GM18519 (cell line): ENCODE results near the gene CHRNG.
"Not testable (repeated sequence)": the region's sequence is repeated elsewhere in the genome, so short reads cannot be mapped to it uniquely, and the experiment has no call there.

Source experiments
- ATAC-seq: cut with Tn5 transposase; IDR thresholded peaks from one replicate; pipeline ENCODE4 v1.9.1; 2021; ENCODE audit warnings: mild to moderate bottlenecking, moderate library complexity; ENCODE audit not compliant: unreplicated experiment, low FRiP score

Gene CHRNG

GRCh38 chr2:232542715-232543467 is 3.4 kb downstream of the CHRNG start:
- no peak for ATAC-seq

- no peak for ATAC-seq
Measured at GRCh38 chr2:232543491-232543890, 4.0 kb downstream of the CHRNG start.

DNA sequence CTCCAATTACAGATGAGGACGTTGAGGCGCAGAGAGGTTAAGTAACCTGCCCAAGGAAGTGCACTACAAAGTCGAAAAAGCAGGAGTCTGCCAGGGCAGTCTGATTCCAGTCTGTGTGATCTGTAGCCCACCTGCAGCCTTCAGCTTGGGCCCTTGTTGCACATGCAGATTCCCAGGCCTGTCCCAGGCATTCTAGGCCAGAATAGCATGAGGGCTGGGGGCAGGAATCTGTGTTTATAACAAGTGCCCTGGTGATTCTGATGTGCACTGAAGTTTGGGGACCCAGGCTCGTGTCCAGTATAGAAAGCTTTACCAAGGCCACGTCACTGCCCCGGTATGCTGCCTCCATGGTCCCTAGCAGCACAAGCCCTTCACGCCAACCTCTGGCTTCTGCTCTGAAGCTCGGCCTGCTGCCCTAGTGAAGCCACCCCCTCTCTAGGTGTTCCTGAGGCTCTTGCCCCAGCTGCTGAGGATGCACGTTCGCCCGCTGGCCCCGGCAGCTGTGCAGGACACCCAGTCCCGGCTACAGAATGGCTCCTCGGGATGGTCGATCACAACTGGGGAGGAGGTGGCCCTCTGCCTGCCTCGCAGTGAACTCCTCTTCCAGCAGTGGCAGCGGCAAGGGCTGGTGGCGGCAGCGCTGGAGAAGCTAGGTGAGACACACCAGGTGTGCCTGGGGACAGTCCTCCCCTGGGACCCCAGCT is 4.6 kb downstream of the CHRNG start:
- ATAC-seq, result no peak

DNA sequence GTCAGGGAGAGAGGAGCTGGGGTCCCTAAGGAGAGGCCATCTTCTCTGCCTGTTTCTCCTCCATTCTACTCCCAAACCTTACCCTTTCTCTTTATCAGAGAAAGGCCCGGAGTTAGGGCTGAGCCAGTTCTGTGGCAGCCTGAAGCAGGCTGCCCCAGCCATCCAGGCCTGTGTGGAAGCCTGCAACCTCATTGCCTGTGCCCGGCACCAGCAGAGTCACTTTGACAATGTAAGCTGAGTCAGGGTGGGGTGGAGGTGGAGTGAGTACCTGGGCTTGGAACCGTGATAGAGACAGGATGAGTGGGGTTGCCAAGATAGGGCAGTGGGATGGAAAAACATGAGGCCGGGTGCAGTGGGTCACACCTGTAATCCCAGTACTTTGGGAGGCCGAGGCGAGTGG is 5.2 kb downstream of the CHRNG start:
- no peak for ATAC-seq

GRCh38 chr2:232545511-232546375 is 6.3 kb downstream of the CHRNG start:
- no peak for ATAC-seq

DNA sequence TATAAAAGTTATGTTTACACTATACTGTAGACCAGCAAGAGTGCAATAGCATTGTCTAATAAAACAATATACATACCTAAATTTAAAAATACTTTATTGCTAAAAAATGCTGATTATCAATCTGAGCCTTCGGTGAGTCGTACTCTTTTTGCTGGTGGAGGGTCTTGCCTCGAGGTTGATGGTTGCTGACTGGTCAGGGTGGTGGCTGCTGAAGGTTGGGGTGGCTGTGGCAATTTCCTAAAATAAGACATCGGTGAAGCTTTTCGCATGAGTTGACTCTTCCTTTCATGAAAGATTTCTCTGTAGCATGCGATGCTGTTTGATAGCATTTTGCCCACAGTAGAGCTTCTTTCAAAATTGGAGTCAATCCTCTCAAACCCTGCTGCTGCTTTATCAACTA is 8.5 kb downstream of the CHRNG start:
- no peak for ATAC-seq

- no peak for ATAC-seq
Measured at GRCh38 chr2:232549655-232550353, 10.3 kb downstream of the CHRNG start.

- ATAC-seq, result peak; percentile 91
Measured at GRCh38 chr2:232550354-232551249, 11.1 kb downstream of the CHRNG start, which contains the start of the genes EIF4E2 and TIGD1. Gene EIF4E2 (plus strand): TSS chr2:232550689. CDS start chr2:232550725, 36 bp downstream. Gene TIGD1 (minus strand): TSS chr2:232550557. CDS start chr2:232549882, 675 bp downstream.

DNA sequence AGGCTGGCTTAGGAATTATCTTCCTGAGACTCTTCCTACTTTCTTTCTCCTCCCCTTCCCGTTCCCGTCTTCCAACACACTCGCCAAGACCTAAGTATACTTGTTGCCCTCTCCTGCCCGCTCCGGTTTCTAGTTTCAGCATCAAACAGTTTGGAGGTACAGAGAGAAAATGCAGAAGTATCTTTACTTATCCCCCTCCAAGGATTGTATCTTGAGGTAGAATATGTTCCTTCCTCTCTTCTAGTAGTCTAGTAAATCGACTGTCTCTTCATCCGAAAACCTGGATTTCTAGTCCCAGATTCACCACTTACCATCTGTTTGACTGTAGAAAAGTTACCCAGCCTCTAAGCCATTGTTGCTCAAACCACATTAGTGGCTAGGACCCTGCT is 11.8 kb downstream of the CHRNG start:
- ATAC-seq, result no peak

GRCh38 chr2:232551776-232552175 is 12.3 kb downstream of the CHRNG start:
- no peak for ATAC-seq

DNA sequence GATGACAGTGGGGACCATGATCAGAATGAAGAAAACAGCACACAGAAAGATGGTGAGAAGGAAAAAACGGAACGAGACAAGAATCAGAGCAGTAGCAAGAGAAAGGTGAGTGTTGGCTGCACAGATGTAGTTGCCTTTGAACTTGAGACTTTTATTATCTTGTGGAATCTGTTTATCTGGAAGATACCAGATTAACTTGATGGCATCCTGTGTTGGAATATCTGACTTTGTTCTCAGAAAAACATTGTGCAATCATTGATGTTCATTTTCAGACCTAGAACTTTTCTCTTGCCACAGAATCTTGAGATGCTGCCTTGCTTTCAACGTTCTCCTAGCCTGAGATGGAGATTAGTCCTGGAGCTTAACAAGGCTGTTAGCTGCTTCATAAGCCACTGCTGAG is 16.9 kb downstream of the CHRNG start:
- ATAC-seq, result no peak

DNA sequence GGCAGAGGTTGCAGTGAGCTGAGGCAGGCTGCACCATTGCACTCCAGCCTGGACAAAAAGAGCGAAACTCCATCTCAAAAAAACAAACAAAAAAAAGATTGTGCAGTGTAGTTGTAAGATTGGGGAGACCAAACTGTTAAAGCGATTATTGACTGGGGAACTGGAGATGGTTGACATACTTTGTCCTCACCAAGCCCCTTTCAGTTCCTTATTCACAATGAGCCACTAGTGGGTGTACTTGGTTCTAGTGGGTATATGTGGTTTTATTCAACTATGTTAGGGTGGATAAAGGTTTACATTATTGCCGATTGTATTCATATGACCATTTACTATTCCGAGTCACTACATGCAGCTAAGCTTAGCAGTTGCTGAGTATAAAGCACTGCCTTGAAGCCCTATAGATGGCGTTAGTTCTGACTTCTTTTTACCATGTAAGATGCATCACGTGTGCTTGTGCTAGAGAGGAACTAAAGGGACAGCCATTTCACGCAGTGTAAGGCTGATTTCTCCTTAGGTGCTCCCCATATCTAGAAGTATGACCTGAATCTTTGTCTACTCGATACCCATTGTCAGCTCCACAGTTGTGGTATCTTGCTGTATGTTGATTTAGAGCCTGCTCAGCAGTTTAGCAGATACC is 23.1 kb downstream of the CHRNG start:
- ATAC-seq, result no peak

- no peak for ATAC-seq
Measured at GRCh38 chr2:232563580-232563979, 24.1 kb downstream of the CHRNG start.

- ATAC-seq, result no peak
Measured at GRCh38 chr2:232567721-232568120, 28.2 kb downstream of the CHRNG start.

DNA sequence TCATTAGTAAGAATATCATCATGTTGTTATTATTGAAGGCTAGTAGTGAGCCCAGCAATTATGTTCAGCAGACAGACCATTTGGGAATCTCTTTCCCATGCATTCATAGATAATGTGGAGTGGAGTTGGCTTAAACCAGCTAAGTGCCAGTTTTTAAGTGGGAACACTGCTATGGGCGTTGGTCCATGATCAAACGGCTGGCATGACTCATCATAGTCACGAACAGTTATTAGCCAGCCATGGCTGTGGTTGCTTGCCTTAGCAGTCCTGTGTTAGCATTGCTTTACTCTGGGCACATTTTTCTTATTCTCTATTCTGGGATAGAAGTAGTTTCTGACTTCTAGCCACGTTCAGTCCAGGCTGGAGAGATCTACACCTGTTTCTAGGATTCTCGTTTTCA is 28.7 kb downstream of the CHRNG start:
- ATAC-seq, result no peak

DNA sequence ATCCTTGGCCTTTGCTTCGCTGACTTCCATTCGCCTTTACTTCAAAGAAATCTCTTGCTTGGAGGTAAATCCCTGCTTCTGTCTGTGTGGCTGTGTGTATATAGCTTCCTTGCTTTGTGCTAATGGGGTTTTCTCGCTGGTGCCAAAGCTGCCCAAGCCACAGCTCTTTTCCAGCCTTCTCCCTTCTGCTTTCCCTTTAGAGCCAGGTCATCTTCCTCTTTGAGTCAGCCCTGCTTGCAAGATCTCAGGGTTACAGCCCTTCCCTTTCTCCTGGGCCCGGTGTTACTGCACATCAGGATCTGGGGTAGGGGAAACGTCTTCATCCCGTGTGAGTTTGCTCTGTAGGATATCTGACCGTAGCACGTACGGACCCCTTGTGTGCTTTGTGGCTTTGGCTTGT is 30.0 kb downstream of the CHRNG start:
- no peak for ATAC-seq

- not testable (repeated sequence) for ATAC-seq
Measured at GRCh38 chr2:232570481-232570880, 31.0 kb downstream of the CHRNG start.

DNA sequence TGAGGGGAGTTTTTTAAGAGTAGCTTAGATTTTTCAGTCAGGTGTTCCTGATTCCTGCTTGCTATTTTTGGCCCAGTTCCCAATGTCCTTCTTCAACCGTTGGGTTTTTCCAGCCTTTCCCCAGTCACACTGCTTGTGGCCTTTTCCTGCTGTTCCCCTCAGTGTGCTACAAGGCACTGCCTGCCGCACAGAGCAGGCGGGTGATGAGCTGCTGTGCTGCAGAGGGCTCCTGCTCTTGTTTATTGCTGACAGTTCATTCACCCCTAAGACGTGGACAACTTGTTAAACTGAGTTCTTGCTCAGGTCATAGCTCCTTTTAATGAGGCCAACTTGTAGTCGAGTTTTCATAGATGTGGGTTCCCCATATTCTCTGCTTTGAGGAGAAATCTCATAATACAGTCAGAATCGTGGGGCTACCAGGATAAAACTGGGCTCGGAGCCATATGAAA is 31.6 kb downstream of the CHRNG start:
- no peak for ATAC-seq

DNA sequence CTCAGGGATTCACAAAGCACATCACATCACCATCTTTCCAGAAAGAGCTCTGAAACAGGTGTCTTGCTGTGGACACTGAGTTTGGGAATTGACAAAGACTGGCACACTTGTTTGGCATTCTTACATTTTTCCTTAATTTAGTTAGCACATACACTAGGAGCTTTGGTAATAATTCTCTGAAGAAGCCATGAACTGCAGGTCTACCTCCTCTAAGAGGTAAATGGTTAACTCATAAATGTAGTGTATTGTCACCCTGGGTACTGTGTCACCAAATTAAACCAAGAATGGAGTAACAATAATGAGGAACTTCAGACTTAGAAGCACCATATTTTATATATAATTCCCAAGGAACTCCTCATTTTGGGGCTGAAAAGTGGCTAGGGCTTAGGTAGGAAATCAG is 33.5 kb downstream of the CHRNG start:
- ATAC-seq, result no peak
